Endothelial cell (in vitro differentiated cells): ENCODE measurements around the gene THAP8. TPM values are rescaled to one million over a fixed set of nuclear protein-coding genes. Genes with fewer than 3 reads are reported as not detected.

ENCODE experiments used
- DNase-seq: peaks from one replicate; pipeline ENCODE4 v3.0.0; 2021; ENCODE audit warnings: low spot score
- H3K27ac Mint-ChIP-seq: one replicate; pipeline ENCODE4 v1.8.0; 2021; ENCODE audit warnings: mixed read lengths, inconsistent platforms; ENCODE audit not compliant: unreplicated experiment
- H3K27me3 Mint-ChIP-seq: one replicate; pipeline ENCODE4 v1.8.0; 2021; ENCODE audit warnings: mild to moderate bottlenecking, moderate library complexity, mixed read lengths, inconsistent platforms; ENCODE audit not compliant: unreplicated experiment
- H3K36me3 Mint-ChIP-seq: one replicate; pipeline ENCODE4 v1.8.0; 2021; ENCODE audit warnings: mild to moderate bottlenecking, low read depth, mixed read lengths, inconsistent platforms; ENCODE audit not compliant: unreplicated experiment
- H3K4me1 Mint-ChIP-seq: one replicate; pipeline ENCODE4 v1.8.0; 2021; ENCODE audit warnings: mild to moderate bottlenecking, mixed read lengths, inconsistent platforms; ENCODE audit not compliant: unreplicated experiment
- H3K4me3 Mint-ChIP-seq: one replicate; pipeline ENCODE4 v1.8.0; 2021; ENCODE audit warnings: mild to moderate bottlenecking, mixed read lengths, inconsistent platforms; ENCODE audit not compliant: unreplicated experiment
- H3K9me3 Mint-ChIP-seq: one replicate; pipeline ENCODE4 v1.8.0; 2021; ENCODE audit warnings: mixed read lengths, inconsistent platforms; ENCODE audit not compliant: unreplicated experiment
- CTCF ChIP-seq: fragments of 200-600 bp; sonication (generic); IDR thresholded peaks from one replicate; pipeline ENCODE4 v1.5.0; 2021; ENCODE audit warnings: antibody characterized with exemption; ENCODE audit not compliant: unreplicated experiment
- total RNA-seq: library from RNA; stranded (reverse); fragmentation: NEBNext Ultra II Directional; extraction: Animal tissue kit (Norgen Biotek cat#: 25700); gene quantifications from one replicate; pipeline ENCODE4 v1.2.1, GENCODE V29; 2021; ENCODE audit not compliant: unreplicated experiment

Gene THAP8
- total RNA-seq, 1 donor from 2014 or later = 6.7 TPM

- no peak overlapping the region for H3K4me3 Mint-ChIP-seq
- peaks cover 9% of the 10 kb centered on the region for H3K4me1 Mint-ChIP-seq
- no peak overlapping the region for H3K27ac Mint-ChIP-seq
- no peaks in the 10 kb centered on the region for H3K9me3 Mint-ChIP-seq
- H3K27me3 Mint-ChIP-seq = peaks cover 4% of the 10 kb centered on the region
- no peak for TF ChIP-seq CTCF
- DNase-seq = no peak
- H3K36me3 Mint-ChIP-seq = peaks cover 4% of the 10 kb centered on the region
These were observed 60.9 kb downstream of the THAP8 start for GRCh38 chr19:35992907-35993765.

GRCh38 chr19:35991731-35992450 is 62.2 kb downstream of the THAP8 start:
- peaks cover 4% of the 10 kb centered on the region for H3K36me3 Mint-ChIP-seq
- H3K27ac Mint-ChIP-seq = no peak overlapping the region
- H3K4me1 Mint-ChIP-seq = peaks cover 9% of the 10 kb centered on the region
- no peak for DNase-seq
- H3K27me3 Mint-ChIP-seq = peaks cover 4% of the 10 kb centered on the region
- no peak overlapping the region for H3K4me3 Mint-ChIP-seq
- TF ChIP-seq CTCF = no peak
- no peaks in the 10 kb centered on the region for H3K9me3 Mint-ChIP-seq

- no peak for DNase-seq
- H3K36me3 Mint-ChIP-seq = peaks cover 4% of the 10 kb centered on the region
- no peak overlapping the region for H3K4me3 Mint-ChIP-seq
- H3K9me3 Mint-ChIP-seq = no peaks in the 10 kb centered on the region
- H3K27ac Mint-ChIP-seq = no peak overlapping the region
- H3K4me1 Mint-ChIP-seq = peaks cover 5% of the 10 kb centered on the region
- TF ChIP-seq CTCF = no peak
- peaks cover 8% of the 10 kb centered on the region for H3K27me3 Mint-ChIP-seq
These were observed 63.0 kb downstream of the THAP8 start for GRCh38 chr19:35990771-35991730.

- Mint-ChIP-seq H3K36me3 (peaks cover 4% of the 10 kb centered on the region), H3K4me1 (no peaks in the 10 kb centered on the region), H3K27ac (no peak overlapping the region), H3K9me3 (no peaks in the 10 kb centered on the region), H3K4me3 (no peak overlapping the region), H3K27me3 (peaks cover 15% of the 10 kb centered on the region)
- DNase-seq = no peak
- TF ChIP-seq CTCF = no peak
These were observed 63.9 kb downstream of the THAP8 start for GRCh38 chr19:35990156-35990555.
